GM12801 (cell line): ENCODE data around the gene LMNTD2.

Experiments
- TF ChIP-seq, protein P1 (sequence below): IDR thresholded peaks from one replicate; pipeline ENCODE4 v1.5.1; 2011; ENCODE audit warnings: control low read depth; ENCODE audit not compliant: insufficient read length; ENCODE audit errors: extremely low read depth

LMNTD2 gene

GRCh38 chr11:576811-577610 is 16.5 kb upstream of the LMNTD2 start:
- TF ChIP-seq, protein P1, sequence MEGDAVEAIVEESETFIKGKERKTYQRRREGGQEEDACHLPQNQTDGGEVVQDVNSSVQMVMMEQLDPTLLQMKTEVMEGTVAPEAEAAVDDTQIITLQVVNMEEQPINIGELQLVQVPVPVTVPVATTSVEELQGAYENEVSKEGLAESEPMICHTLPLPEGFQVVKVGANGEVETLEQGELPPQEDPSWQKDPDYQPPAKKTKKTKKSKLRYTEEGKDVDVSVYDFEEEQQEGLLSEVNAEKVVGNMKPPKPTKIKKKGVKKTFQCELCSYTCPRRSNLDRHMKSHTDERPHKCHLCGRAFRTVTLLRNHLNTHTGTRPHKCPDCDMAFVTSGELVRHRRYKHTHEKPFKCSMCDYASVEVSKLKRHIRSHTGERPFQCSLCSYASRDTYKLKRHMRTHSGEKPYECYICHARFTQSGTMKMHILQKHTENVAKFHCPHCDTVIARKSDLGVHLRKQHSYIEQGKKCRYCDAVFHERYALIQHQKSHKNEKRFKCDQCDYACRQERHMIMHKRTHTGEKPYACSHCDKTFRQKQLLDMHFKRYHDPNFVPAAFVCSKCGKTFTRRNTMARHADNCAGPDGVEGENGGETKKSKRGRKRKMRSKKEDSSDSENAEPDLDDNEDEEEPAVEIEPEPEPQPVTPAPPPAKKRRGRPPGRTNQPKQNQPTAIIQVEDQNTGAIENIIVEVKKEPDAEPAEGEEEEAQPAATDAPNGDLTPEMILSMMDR: no peak

GRCh38 chr11:575996-576768 is 15.6 kb upstream of the LMNTD2 start, which contains the start of gene PHRF1:
TSS of gene PHRF1 (plus strand) at chr11:576470. CDS start at chr11:581513, 5,043 bp downstream.
- TF ChIP-seq, protein P1: no peak

GRCh38 chr11:575313-575995 is 14.9 kb upstream of the LMNTD2 start:
- TF ChIP-seq, protein P1: no peak

GRCh38 chr11:574632-575312 is 14.2 kb upstream of the LMNTD2 start:
- TF ChIP-seq, protein P1: no peak

DNA sequence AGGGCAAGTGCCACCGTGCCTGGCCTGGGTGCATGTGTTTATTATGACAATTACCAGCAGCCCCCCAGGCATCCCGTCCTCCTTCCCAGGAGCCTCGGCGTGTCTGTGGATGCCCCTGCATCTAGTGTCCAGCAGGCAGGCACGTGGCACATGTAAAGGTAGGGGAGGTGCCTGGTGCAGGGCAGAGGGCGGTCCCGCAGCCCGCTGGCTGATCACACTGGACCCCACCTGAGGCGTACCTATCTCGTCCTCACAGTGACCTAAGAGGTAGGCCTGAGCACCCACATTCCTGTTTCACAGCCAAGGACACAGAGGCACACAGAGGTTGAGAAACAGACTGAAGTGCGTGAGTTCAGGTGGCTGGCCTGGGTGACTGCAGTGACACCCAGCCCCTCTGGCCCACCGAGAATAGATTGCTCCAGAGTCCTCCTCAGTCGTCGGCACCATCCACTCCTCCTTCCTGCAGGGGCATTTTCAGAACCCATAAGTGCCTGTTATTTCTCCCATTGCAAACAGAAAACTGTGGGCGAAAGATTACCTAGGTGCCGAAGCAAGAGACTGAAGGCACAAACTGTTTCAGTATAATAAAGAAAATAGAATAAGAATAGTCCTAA is 12.7 kb upstream of the LMNTD2 start:
- TF ChIP-seq, protein P1: no peak

DNA sequence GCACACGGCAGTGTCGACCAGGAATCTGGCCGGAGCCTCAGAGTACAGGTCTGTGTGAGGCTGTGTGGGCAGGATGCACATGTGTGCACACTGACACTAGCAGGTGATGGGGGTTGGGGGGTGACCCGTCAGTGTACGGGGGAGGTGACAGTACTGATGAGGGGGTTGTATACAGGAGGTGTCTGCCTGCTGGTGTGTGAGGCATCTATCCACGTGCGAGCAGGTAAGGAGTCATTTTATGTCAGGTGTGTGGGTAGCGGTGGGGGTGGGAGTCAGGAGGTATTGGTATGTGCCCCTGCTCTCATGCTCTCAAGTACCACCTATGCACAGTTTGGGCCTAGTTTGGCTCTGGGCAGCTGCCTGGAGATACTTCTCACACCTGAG is 11.3 kb upstream of the LMNTD2 start:
- TF ChIP-seq, protein P1: no peak
